ENCODE results near the gene LRMDA. TPM values are rescaled to one million over a fixed set of nuclear protein-coding genes. Genes with fewer than 3 reads are reported as not detected.

Gene LRMDA
- total RNA-seq, 1 experiment from 2014 or later, result 1.2 TPM

GRCh38 chr10:76108563-76109359, 677.3 kb downstream of the LRMDA start:
- no peak for ATAC-seq
- no peaks in the 10 kb centered on the region for H4K20me1 ChIP-seq (ENCODE audit: low read length)
- 0 out of 2 replicates have a peak, but pooled peaks cover 6% of the 10 kb centered on the region for H3K9me2 ChIP-seq (replicated peaks; ENCODE audit: low read length)
- no peak overlapping the region for H3K9ac ChIP-seq (ENCODE audit: low read length)
- no peaks in the 10 kb centered on the region for H3K79me2 ChIP-seq (ENCODE audit: low read length)
- peaks cover 63% of the 10 kb centered on the region for H3K27me3 ChIP-seq (ENCODE audit: low read length)
- no peaks in the 10 kb centered on the region for H3K9me3 ChIP-seq (ENCODE audit: low read length)
- TF ChIP-seq EZH2 (IDR thresholded peaks at IDR 0.05; ENCODE audit: low read length, unreplicated experiment) (no peak), EZH2phosphoT487 (IDR thresholded peaks at IDR 0.05; ENCODE audit: borderline replicate concordance, low read length) (no peak)
- TF ChIP-seq, protein P1, sequence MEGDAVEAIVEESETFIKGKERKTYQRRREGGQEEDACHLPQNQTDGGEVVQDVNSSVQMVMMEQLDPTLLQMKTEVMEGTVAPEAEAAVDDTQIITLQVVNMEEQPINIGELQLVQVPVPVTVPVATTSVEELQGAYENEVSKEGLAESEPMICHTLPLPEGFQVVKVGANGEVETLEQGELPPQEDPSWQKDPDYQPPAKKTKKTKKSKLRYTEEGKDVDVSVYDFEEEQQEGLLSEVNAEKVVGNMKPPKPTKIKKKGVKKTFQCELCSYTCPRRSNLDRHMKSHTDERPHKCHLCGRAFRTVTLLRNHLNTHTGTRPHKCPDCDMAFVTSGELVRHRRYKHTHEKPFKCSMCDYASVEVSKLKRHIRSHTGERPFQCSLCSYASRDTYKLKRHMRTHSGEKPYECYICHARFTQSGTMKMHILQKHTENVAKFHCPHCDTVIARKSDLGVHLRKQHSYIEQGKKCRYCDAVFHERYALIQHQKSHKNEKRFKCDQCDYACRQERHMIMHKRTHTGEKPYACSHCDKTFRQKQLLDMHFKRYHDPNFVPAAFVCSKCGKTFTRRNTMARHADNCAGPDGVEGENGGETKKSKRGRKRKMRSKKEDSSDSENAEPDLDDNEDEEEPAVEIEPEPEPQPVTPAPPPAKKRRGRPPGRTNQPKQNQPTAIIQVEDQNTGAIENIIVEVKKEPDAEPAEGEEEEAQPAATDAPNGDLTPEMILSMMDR (conservative IDR thresholded peaks at IDR 0.05; ENCODE audit: low read depth, low read length), result no peak
- H3K4me2 ChIP-seq (ENCODE audit: low read length), result no peak overlapping the region
- no peak for DNase-seq
- no peaks in the 10 kb centered on the region for H3K36me3 ChIP-seq (ENCODE audit: low read depth, low read length)
- no TSS peak for BruUV-seq (replicated peaks)
- H3K4me3 ChIP-seq (ENCODE audit: low read length), result no peak overlapping the region
- no peak overlapping the region for H3K27ac ChIP-seq (ENCODE audit: low read length)
- ChIA-PET POLR2A (ENCODE audit: unreplicated experiment) (no interaction called here), CTCF (no interaction called here)
- H2AFZ ChIP-seq (ENCODE audit: low read length), result no peak overlapping the region
- no peaks in the 10 kb centered on the region for H3F3A ChIP-seq (ENCODE audit: low read length, unreplicated experiment)
- intact Hi-C loops (cut with micrococcal nuclease), result no loop called here
- peaks cover 6% of the 10 kb centered on the region for H3K4me1 ChIP-seq (ENCODE audit: insufficient read depth, low read length)

- H3K36me3 ChIP-seq (ENCODE audit: low read depth, low read length), result no peaks in the 10 kb centered on the region
- intact Hi-C loops (cut with micrococcal nuclease), result loop anchor here (10.0 kb wide), 2 partner anchors 707 to 893 kb away; partner anchors contain the start of gene ZNF503
- no peak overlapping the region for H3K9ac ChIP-seq (ENCODE audit: low read length)
- no peaks in the 10 kb centered on the region for H3F3A ChIP-seq (ENCODE audit: low read length, unreplicated experiment)
- H3K9me3 ChIP-seq (ENCODE audit: low read length), result no peaks in the 10 kb centered on the region
- ATAC-seq (no peak), DNase-seq (no peak)
- no peak overlapping the region for H2AFZ ChIP-seq (ENCODE audit: low read length)
- peaks cover 27% of the 10 kb centered on the region for H3K4me1 ChIP-seq (ENCODE audit: insufficient read depth, low read length)
- H3K4me3 ChIP-seq (ENCODE audit: low read length), result no peak overlapping the region
- CTCF ChIA-PET, result no interaction called here
- no TSS peak for BruUV-seq (replicated peaks)
- H4K20me1 ChIP-seq (ENCODE audit: low read length), result no peaks in the 10 kb centered on the region
- H3K27me3 ChIP-seq (ENCODE audit: low read length), result peaks cover 73% of the 10 kb centered on the region
- H3K79me2 ChIP-seq (ENCODE audit: low read length), result no peaks in the 10 kb centered on the region
- TF ChIP-seq EZH2phosphoT487 (IDR thresholded peaks at IDR 0.05; ENCODE audit: borderline replicate concordance, low read length), result no peak
- no peak for TF ChIP-seq EZH2 (IDR thresholded peaks at IDR 0.05; ENCODE audit: low read length, unreplicated experiment)
- TF ChIP-seq, protein P1 (conservative IDR thresholded peaks at IDR 0.05; ENCODE audit: low read depth, low read length), result no peak
- POLR2A ChIA-PET (ENCODE audit: unreplicated experiment), result no interaction called here
- H3K4me2 ChIP-seq (ENCODE audit: low read length), result no peak overlapping the region
- H3K9me2 ChIP-seq (replicated peaks; ENCODE audit: low read length), result 0 out of 2 replicates have a peak, but pooled peaks cover 6% of the 10 kb centered on the region
- no peak overlapping the region for H3K27ac ChIP-seq (ENCODE audit: low read length)
These were observed 680.0 kb downstream of the LRMDA start for GRCh38 chr10:76111404-76111803.
